MM.1S (cell line): Measurements from ENCODE around the gene ALPP.
"Not testable (repeated sequence)": the region's sequence is repeated elsewhere in the genome, so short reads cannot be mapped to it uniquely, and the experiment has no call there.

ENCODE experiments used
- CTCF ChIP-seq: fragments of 300-600 bp; sonication (generic); IDR thresholded peaks from 2 replicates; pipeline ENCODE4 v1.5.1; 2016; ENCODE audit warnings: antibody characterized with exemption, low read length, mixed read lengths
- EZH2 ChIP-seq: fragments of 300-600 bp; sonication (generic); optimal IDR thresholded peaks from 2 replicates; pipeline ENCODE3; 2017; ENCODE audit warnings: low read depth, mild to moderate bottlenecking, antibody characterized with exemption, low read length, mixed read lengths

- not testable (repeated sequence) for TF ChIP-seq CTCF, EZH2
These were observed 13.6 kb upstream of the ALPP start for GRCh38 chr2:232364806-232365594.
